C4-2B (cell line): ENCODE measurements around the gene CD96.
A peak's percentile ranks its signal among the peaks of the same experiment; 100 is the strongest.

ENCODE experiments used
- H3K27ac ChIP-seq: fragments of 450-650 bp; 2 replicates; pipeline ENCODE4 v1.5.1; 2017
- ZFX ChIP-seq: fragments of 450-650 bp; IDR thresholded peaks from 2 replicates; pipeline ENCODE4 v1.6.1; 2017
- TF ChIP-seq, protein P1 (sequence below): fragments of 450-650 bp; conservative IDR thresholded peaks from 2 replicates; pipeline ENCODE4 v1.5.1; 2017; ENCODE audit warnings: mild to moderate bottlenecking

The CD96 gene

DNA sequence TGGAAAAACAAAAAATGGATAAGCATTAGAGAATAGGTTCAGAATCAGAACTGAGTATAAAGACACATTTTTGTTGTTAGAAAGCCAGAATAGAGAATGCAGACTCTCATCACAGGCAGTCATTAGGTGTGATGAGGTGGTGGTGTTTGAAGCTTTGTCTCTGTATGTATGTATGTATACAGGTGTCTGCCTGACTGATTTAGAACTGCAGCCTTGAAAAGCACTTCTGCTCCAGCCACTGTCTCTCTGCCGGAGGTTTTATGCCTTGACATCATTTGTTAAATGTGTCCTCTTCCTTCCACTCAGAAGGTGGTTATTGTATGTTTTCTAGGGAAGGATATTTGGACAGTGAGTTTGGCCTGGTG is 133.8 kb downstream of the CD96 start:
- peak overlapping the region; percentile 38; the same call in 1 of the 2 replicates for H3K27ac ChIP-seq
- TF ChIP-seq, protein P1, sequence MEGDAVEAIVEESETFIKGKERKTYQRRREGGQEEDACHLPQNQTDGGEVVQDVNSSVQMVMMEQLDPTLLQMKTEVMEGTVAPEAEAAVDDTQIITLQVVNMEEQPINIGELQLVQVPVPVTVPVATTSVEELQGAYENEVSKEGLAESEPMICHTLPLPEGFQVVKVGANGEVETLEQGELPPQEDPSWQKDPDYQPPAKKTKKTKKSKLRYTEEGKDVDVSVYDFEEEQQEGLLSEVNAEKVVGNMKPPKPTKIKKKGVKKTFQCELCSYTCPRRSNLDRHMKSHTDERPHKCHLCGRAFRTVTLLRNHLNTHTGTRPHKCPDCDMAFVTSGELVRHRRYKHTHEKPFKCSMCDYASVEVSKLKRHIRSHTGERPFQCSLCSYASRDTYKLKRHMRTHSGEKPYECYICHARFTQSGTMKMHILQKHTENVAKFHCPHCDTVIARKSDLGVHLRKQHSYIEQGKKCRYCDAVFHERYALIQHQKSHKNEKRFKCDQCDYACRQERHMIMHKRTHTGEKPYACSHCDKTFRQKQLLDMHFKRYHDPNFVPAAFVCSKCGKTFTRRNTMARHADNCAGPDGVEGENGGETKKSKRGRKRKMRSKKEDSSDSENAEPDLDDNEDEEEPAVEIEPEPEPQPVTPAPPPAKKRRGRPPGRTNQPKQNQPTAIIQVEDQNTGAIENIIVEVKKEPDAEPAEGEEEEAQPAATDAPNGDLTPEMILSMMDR = no peak
- no peak for TF ChIP-seq ZFX

- TF ChIP-seq ZFX = no peak
- TF ChIP-seq, protein P1 = no peak
These were observed 134.4 kb downstream of the CD96 start for GRCh38 chr3:111676211-111677006.

GRCh38 chr3:111677007-111677392 is 135.0 kb downstream of the CD96 start:
- TF ChIP-seq ZFX = no peak
- TF ChIP-seq, protein P1 = no peak
- H3K27ac ChIP-seq = peak overlapping the region; percentile 38; the same call in 1 of the 2 replicates

More at GRCh38 chr3:111676211-111677006, 134.4 kb downstream of the CD96 start:
- peak overlapping the region; percentile 38; the same call in 1 of the 2 replicates for H3K27ac ChIP-seq

DNA sequence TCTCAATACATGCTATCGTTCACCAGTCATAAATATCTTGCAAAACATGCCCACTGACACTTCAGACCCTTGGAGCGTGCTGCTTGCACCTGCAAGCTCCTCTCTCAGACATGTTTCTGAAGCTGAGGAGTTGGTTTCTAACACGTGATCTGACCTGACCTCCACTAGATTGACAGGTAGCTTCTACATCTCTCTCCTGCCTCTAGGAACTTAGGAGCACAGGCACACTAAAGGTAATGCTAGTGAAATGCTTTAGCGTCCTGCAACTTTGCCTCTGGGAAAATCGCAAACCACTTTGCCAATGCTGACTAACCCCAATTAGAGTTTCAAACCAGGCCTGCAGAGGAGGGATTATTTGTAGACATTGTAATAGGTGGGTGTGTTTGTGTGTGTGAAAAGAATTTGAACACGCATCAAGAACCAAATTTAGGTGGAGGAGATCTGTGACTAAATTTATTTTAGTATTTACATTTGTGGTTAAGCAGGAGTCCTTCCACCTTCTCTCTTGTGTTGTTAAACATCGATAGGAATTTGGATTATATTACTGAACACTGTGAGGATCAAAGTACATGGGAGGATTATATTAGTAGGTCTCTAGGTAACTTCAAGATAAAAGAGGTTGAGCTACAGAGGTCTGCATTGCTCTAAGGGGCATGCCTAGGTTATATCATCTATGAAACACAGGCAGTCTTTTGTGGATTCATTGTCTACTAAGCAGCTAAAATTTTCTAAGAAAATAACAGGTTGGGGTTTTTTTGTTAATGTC is 139.8 kb downstream of the CD96 start:
- no peak overlapping the region for H3K27ac ChIP-seq
- TF ChIP-seq, protein P1 = no peak
- no peak for TF ChIP-seq ZFX

DNA sequence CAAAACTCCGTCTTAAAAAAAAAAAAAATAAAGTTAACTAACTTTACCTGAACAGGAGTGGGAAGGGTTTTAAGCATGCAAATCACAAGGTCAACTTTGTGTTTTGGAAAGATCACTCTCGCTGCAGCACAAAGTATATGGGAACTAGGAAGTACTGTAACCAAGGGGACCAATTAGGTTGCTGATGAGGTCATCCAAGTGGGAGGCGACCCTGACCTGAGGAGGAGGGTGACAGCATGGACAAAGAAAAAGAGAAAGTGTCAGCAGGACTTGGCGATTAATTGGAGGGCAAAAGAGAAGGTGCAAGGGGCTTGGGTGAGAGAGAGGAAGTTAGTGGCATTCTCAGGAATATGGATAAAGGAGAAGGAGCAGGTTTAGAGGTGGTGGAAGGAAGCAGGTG is 142.6 kb downstream of the CD96 start:
- no peak for TF ChIP-seq ZFX
- TF ChIP-seq, protein P1 = no peak
- no peak overlapping the region for H3K27ac ChIP-seq

- H3K27ac ChIP-seq = no peak overlapping the region
- no peak for TF ChIP-seq ZFX
- TF ChIP-seq, protein P1 = no peak
These were observed 146.3 kb downstream of the CD96 start for GRCh38 chr3:111688190-111688800.

DNA sequence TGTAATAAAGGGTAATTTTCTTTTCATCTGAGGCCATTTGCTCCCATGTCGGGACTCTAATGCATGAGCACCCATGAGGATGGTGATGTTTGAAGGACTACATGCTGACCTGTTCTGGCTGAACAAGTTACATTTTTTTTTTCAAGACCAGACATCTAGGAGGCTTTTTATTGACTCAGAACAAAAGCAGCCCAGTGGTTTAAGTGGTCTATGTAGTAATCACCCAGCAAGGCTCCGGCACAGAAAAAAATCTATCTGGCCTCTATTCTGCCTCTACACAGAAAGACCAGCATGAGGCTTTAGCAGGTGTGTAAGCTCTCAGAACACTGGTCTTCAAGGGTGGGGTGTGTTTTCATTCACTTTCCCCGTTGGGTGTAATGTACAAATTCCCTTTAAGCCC is 148.2 kb downstream of the CD96 start:
- H3K27ac ChIP-seq = no peak overlapping the region
- no peak for TF ChIP-seq ZFX
- TF ChIP-seq, protein P1 = no peak
